SK-N-DZ (cell line): ENCODE results near the gene B4GALT6.
A peak's percentile ranks its signal among the peaks of the same experiment; 100 is the strongest.

Source experiments
- DNase-seq: peaks from one replicate; pipeline ENCODE4 v3.0.0-alpha.2; 2015; ENCODE audit warnings: low spot score

Gene B4GALT6

GRCh38 chr18:31633392-31634330, 50.7 kb downstream of the B4GALT6 start:
- no peak for DNase-seq

GRCh38 chr18:31632356-31632755, 52.0 kb downstream of the B4GALT6 start:
- DNase-seq = no peak

GRCh38 chr18:31631526-31631925, 52.9 kb downstream of the B4GALT6 start:
- no peak for DNase-seq

GRCh38 chr18:31630549-31630948, 53.8 kb downstream of the B4GALT6 start:
- no peak for DNase-seq

GRCh38 chr18:31626409-31626808, 58.0 kb downstream of the B4GALT6 start:
- no peak for DNase-seq

GRCh38 chr18:31624892-31625640, 59.3 kb downstream of the B4GALT6 start:
- no peak for DNase-seq

GRCh38 chr18:31619291-31619690, 65.1 kb downstream of the B4GALT6 start:
- DNase-seq = no peak

- DNase-seq = no peak
Measured at GRCh38 chr18:31618801-31619200, 65.6 kb downstream of the B4GALT6 start.

- DNase-seq = no peak
Measured at GRCh38 chr18:31617031-31617717, 67.2 kb downstream of the B4GALT6 start.

- DNase-seq = no peak
Measured at GRCh38 chr18:31616586-31616985, 67.8 kb downstream of the B4GALT6 start.

- no peak for DNase-seq
Measured at GRCh38 chr18:31614044-31614443, 70.3 kb downstream of the B4GALT6 start.

GRCh38 chr18:31612124-31612523, 72.3 kb downstream of the B4GALT6 start:
- no peak for DNase-seq

- DNase-seq = no peak
Measured at GRCh38 chr18:31611511-31611910, 72.9 kb downstream of the B4GALT6 start.

- DNase-seq = peak; percentile 56
Measured at GRCh38 chr18:31610286-31611205, 73.8 kb downstream of the B4GALT6 start.

GRCh38 chr18:31609886-31610285, 74.5 kb downstream of the B4GALT6 start:
- DNase-seq = no peak

GRCh38 chr18:31607384-31607783, 77.0 kb downstream of the B4GALT6 start:
- no peak for DNase-seq

GRCh38 chr18:31606265-31606664, 78.1 kb downstream of the B4GALT6 start:
- no peak for DNase-seq

- DNase-seq = no peak
Measured at GRCh38 chr18:31603315-31603714, 81.1 kb downstream of the B4GALT6 start.

GRCh38 chr18:31598021-31598805, 86.2 kb downstream of the B4GALT6 start:
- no peak for DNase-seq
